Endothelial cell of umbilical vein (primary cell): Measurements from ENCODE around the gene RPS13. TPM values are rescaled to one million over a fixed set of nuclear protein-coding genes. Genes with fewer than 3 reads are reported as not detected.
A peak's percentile ranks its signal among the peaks of the same experiment; 100 is the strongest.
"Not testable (repeated sequence)": the region's sequence is repeated elsewhere in the genome, so short reads cannot be mapped to it uniquely, and the experiment has no call there.

Experiments
- BruUV-seq: library from RNA; stranded (reverse); fragments of 400-500 nt; replicated peaks from 2 replicates; lab custom pipeline; 2021; lab: Mats Ljungman, UMichigan
- CTCF ChIA-PET: fragments of 300-600, 350-600 bp; sonication (Branson Sonifier 250); formaldehyde crosslinking; loops from one replicate; lab custom pipeline; 2021; ENCODE audit warnings: antibody characterized with exemption, inconsistent platforms; lab: Charles Lee
- POLR2A ChIA-PET: fragments of 300-600, 350-600 bp; sonication (Branson Sonifier 250); formaldehyde crosslinking; loops from one replicate; lab custom pipeline; 2021; ENCODE audit warnings: antibody characterized with exemption, inconsistent platforms; lab: Charles Lee
- DNase-seq: peaks from one replicate; pipeline ENCODE4 v3.0.0-alpha.2; 2011; ENCODE audit warnings: low read depth, low spot score
- FAIRE-seq: peaks from 2 replicates; lab custom pipeline; 2011; peaks lifted over from hg19 to GRCh38; lab: Jason Lieb, UNC
- H2AFZ ChIP-seq: 2 replicates; pipeline ENCODE4 v1.6.0; 2012; ENCODE audit warnings: low read depth, low read length, control low read depth, inconsistent platforms
- H3K27ac ChIP-seq: 2 replicates; pipeline ENCODE4 v1.5.1; 2011; ENCODE audit warnings: low read depth, mild to moderate bottlenecking, control low read depth, low read length, moderate library complexity; ENCODE audit not compliant: insufficient read depth
- H3K27me3 ChIP-seq, 2 experiments: 2 replicates each; pipeline versions ENCODE4 v1.6.0 to v1.6.1; 2011; ENCODE audit warnings: low read length in 2 of 2, mixed read lengths in 1 of 2; ENCODE audit not compliant: control insufficient read depth in 2 of 2, insufficient read depth in 2 of 2
- H3K36me3 ChIP-seq, 2 experiments: 2 replicates in 1 of 2; 3 replicates in 1 of 2; pipeline ENCODE4 v1.5.1; 2011; ENCODE audit warnings: low read length in 2 of 2, mild to moderate bottlenecking in 1 of 2, moderate library complexity in 1 of 2; ENCODE audit not compliant: control insufficient read depth in 2 of 2, insufficient read depth in 2 of 2; ENCODE audit errors: extremely low read depth in 1 of 2
- H3K4me1 ChIP-seq: 3 replicates; pipeline ENCODE4 v1.5.1; 2011; ENCODE audit warnings: mild to moderate bottlenecking, low read length; ENCODE audit not compliant: control insufficient read depth, insufficient read depth; ENCODE audit errors: extremely low read depth
- H3K4me2 ChIP-seq: 2 replicates; pipeline ENCODE4 v1.6.1; 2011; ENCODE audit warnings: low read length, control low read depth, mixed read lengths; ENCODE audit not compliant: insufficient read depth
- H3K4me3 ChIP-seq, 3 experiments: fragments of 200-600 bp in 1 of 3; sonication (generic), shearing (Covaris generic) in 1 of 3; replicated peaks in 1 of 3; 2 replicates each; pipeline ENCODE4 v1.5.1; 2011 to 2016; ENCODE audit warnings: control low read depth in 3 of 3, low read length in 3 of 3, mild to moderate bottlenecking in 2 of 3, inconsistent platforms in 1 of 3, low read depth in 1 of 3, moderate library complexity in 1 of 3; ENCODE audit not compliant: insufficient read depth in 1 of 3
- H3K79me2 ChIP-seq: 2 replicates; pipeline ENCODE4 v1.6.0; 2012; ENCODE audit warnings: low read length, inconsistent platforms; ENCODE audit not compliant: control insufficient read depth, insufficient read depth
- H3K9ac ChIP-seq: replicated peaks from 2 replicates; pipeline ENCODE3; 2011; ENCODE audit warnings: low read length, control low read depth; ENCODE audit not compliant: insufficient read depth; ENCODE audit errors: extremely low read depth
- H3K9me1 ChIP-seq: replicated peaks from 3 replicates; pipeline ENCODE4 v1.6.0; 2011; ENCODE audit warnings: mild to moderate bottlenecking, low read length; ENCODE audit not compliant: control insufficient read depth, insufficient read depth; ENCODE audit errors: extremely low read depth
- H3K9me3 ChIP-seq: replicated peaks from 2 replicates; pipeline ENCODE4 v1.5.1; 2012; ENCODE audit warnings: low read length, inconsistent platforms; ENCODE audit not compliant: control insufficient read depth, insufficient read depth
- H4K20me1 ChIP-seq: replicated peaks from 2 replicates; pipeline ENCODE3; 2011; ENCODE audit warnings: mild to moderate bottlenecking, low read length; ENCODE audit not compliant: control insufficient read depth, insufficient read depth; ENCODE audit errors: extremely low read depth
- CTCF ChIP-seq, 2 donors: IDR thresholded peaks; 1 replicate in 1 of 2; 2 replicates in 1 of 2; pipeline ENCODE4 v1.5.1; 2011; ENCODE audit warnings: low read length in 2 of 2, mild to moderate bottlenecking in 2 of 2, moderate library complexity in 2 of 2, control low read depth in 1 of 2, inconsistent platforms in 1 of 2, low read depth in 1 of 2; ENCODE audit not compliant: insufficient read depth in 1 of 2; ENCODE audit errors: extremely low read depth in 1 of 2
- dilution Hi-C: fragments of 300-500 bp; cut with MboI; formaldehyde crosslinking; loops from one replicate; pipeline ENCODE4 v1.15.0; 2019; ENCODE audit warnings: low sequenced_read_pairs; ENCODE audit not compliant: extremely low pct_ligation_motif_present
- intact Hi-C: fragments of 100-400 bp; cut with micrococcal nuclease; formaldehyde crosslinking; loops from one replicate; pipeline ENCODE4 v1.10.0; 2022
- polyA plus RNA-seq, 4 experiments: library from polyadenylated mRNA; depleted of rRNA in 3 of 4; stranded (reverse) in 3 of 4; unstranded in 1 of 4; fragments of >200 nt; gene quantifications; 2 replicates each; pipeline versions ENCODE4 v1.2.1 to v1.2.3, GENCODE V29; 2011 to 2012; ENCODE audit warnings: missing spikeins in 1 of 4
- total RNA-seq: library from RNA; stranded (reverse); gene quantifications from 2 replicates; pipeline ENCODE4 v1.2.3, GENCODE V29; 2021

The RPS13 gene
- total and polyA plus RNA-seq, 2 donors (not counting 3 experiments of a cell fraction or from before 2014, with no cell fraction given): 1,169 to 1,745 TPM

GRCh38 chr11:17107745-17108144 lies 30.3 kb upstream of the RPS13 start:
- H2AFZ ChIP-seq, H3K4me2 ChIP-seq, H3K27me3 ChIP-seq, POLR2A ChIA-PET, H3K79me2 ChIP-seq, intact Hi-C loops, H3K9me1 ChIP-seq, dilution Hi-C loops, H3K9ac ChIP-seq, FAIRE-seq, BruUV-seq, H3K27ac ChIP-seq, DNase-seq, H3K4me1 ChIP-seq, H4K20me1 ChIP-seq, H3K4me3 ChIP-seq, H3K9me3 ChIP-seq: not testable (repeated sequence)
- H3K36me3 ChIP-seq: peaks cover 7 to 19% of the 10 kb centered on the region in 2 experiments
- TF ChIP-seq CTCF (IDR thresholded peaks at IDR 0.05; ENCODE audit: extremely low read depth in 1 of 2, insufficient read depth in 1 of 2, low read depth in 1 of 2, low read length in 2 of 2): peak in 1 of 2 donors; percentile 26
- CTCF ChIA-PET: interaction anchor here (0.7 to 2.6 kb wide), 10 partner anchors 10 to 115 kb away, joined by 3 to 12 read pairs (median 4); no protein-coding TSS in a partner anchor

DNA sequence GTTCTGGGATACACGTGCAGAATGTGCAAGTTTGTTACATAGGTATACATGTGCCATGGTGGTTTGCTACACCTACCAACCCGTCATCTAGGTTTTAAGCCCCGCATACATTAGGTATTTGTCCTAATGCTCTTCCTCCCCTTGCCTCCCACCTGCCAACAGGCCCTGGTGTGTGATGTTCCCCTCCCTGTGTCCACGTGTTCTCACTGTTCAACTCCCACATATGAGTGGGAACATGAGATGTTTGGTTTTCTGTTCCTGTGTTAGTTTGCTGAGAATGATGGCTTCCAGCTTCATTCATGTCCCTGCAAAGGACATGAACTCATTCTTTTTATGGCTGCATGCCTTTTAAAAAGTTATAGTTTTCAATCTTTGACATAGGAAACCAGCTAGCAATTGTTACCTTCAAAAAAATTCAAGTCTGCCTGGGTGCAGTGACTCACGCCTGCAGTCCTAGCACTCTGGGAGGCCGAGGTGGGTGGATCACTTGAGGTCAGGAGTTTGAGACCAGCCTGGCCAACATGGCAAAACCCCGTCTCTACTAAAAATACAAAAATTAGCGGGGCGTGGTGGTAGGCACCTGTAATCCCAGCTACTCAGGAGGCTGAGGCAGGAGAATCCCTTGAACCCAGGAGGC lies 28.1 kb upstream of the RPS13 start:
- H3K4me1 ChIP-seq, POLR2A ChIA-PET, H4K20me1 ChIP-seq, H3K9me3 ChIP-seq, BruUV-seq, H3K27me3 ChIP-seq, DNase-seq, H3K4me3 ChIP-seq, H3K9ac ChIP-seq, dilution Hi-C loops, H3K79me2 ChIP-seq, H2AFZ ChIP-seq, H3K4me2 ChIP-seq, CTCF ChIA-PET, H3K27ac ChIP-seq, FAIRE-seq, H3K9me1 ChIP-seq, intact Hi-C loops: not testable (repeated sequence)
- peaks cover 10 to 23% of the 10 kb centered on the region in 2 experiments for H3K36me3 ChIP-seq
